ENCODE measurements around the gene OLIG1.

The OLIG1 gene

DNA sequence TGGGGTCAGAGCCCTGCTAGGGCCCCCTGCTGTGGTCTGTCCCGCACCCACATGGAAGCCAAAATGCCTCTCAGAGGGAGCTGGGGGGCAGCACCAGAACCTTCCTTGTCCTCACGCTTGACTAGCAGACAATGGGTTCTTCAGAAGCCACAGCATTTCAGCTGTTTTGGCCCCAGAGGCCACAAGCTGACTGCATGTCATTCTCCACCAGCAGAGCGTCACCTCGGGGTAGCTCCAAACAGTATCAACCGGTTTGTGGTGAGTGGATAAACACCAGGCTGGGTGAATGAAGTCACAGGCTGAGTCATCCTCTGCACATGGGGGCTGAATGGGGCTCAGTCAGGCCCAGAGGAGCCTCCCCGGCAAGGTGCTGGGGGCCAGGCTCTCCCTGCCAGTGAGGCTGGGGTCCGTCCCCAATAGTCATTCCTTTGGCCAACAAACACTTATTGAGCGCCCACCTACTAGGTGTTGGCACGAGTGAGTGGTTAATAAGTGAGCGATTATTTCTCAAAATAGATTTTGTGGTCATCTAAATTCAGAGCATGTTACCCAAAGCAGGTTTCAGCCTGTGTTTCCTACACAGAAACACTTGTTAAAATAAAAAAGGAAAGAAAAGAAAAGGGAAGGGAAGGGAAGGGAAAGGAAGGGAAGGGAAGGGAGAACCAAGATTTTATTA, 9.1 kb downstream of the OLIG1 start:
- Mint-ChIP-seq H3K27ac (peak overlapping the region; percentile 51 to 91 (median 59)), H3K27me3 (ENCODE audit: low read depth) (peaks cover 70% of the 10 kb centered on the region), H3K9me3 (no peaks in the 10 kb centered on the region), H3K4me1 (no peaks in the 10 kb centered on the region), H3K36me3 (ENCODE audit: low read depth) (no peaks in the 10 kb centered on the region), H3K4me3 (peak overlapping the region in 1 of 3 experiments; percentile 21)
- TF ChIP-seq, protein P1, sequence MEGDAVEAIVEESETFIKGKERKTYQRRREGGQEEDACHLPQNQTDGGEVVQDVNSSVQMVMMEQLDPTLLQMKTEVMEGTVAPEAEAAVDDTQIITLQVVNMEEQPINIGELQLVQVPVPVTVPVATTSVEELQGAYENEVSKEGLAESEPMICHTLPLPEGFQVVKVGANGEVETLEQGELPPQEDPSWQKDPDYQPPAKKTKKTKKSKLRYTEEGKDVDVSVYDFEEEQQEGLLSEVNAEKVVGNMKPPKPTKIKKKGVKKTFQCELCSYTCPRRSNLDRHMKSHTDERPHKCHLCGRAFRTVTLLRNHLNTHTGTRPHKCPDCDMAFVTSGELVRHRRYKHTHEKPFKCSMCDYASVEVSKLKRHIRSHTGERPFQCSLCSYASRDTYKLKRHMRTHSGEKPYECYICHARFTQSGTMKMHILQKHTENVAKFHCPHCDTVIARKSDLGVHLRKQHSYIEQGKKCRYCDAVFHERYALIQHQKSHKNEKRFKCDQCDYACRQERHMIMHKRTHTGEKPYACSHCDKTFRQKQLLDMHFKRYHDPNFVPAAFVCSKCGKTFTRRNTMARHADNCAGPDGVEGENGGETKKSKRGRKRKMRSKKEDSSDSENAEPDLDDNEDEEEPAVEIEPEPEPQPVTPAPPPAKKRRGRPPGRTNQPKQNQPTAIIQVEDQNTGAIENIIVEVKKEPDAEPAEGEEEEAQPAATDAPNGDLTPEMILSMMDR (IDR thresholded peaks at IDR 0.05; ENCODE audit: unreplicated experiment in 3 of 3) = no peak

DNA sequence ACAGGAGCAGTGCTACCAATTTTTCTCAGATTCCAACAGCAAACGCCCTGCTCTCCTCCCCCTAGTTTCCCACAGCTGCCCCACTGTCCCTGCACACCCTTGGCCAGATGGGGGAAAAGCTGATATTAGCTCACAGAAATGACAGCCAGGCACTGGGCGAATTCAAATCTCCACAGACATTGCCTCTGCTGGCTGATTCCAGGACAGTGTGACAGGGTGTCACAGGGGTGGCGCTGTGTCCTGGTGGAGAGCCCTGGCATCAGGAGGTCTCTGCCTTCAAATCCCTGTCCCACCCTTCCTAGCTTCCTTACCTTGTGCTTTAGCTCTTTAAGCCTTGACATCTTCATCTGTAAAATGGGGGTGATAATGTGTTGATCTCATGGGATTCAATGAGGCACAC, 10.4 kb downstream of the OLIG1 start:
- Mint-ChIP-seq H3K4me3 (no peak overlapping the region), H3K36me3 (ENCODE audit: low read depth) (no peaks in the 10 kb centered on the region)

DNA sequence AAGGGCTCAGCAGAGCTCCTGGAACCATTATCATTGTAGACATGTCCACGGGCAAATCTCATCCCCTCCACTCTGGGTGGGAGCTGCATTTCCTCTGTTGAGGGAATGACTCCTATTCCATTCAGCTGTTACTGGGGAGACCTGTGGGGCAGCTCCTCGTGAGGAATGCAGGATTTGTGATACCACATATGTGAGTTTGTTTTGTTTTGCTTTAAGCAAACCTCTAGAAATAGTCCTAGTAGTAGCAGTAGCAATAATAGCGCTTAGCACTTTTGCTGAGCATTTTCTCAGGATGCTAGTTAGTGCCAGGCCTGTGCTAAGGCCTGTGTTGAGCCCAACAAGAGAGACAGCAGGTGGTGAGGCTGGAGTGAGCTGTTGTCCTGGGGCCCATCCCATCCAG, 10.8 kb downstream of the OLIG1 start:
- no peaks in the 10 kb centered on the region for H3K36me3 Mint-ChIP-seq (ENCODE audit: low read depth)
- no peak overlapping the region for H3K4me3 Mint-ChIP-seq
- no peaks in the 10 kb centered on the region for H3K4me1 Mint-ChIP-seq
- TF ChIP-seq, protein P1 (IDR thresholded peaks at IDR 0.05; ENCODE audit: unreplicated experiment in 3 of 3) = no peak
- peaks cover 60% of the 10 kb centered on the region for H3K27me3 Mint-ChIP-seq (ENCODE audit: low read depth)
- H3K27ac Mint-ChIP-seq = no peak overlapping the region
- H3K9me3 Mint-ChIP-seq = no peaks in the 10 kb centered on the region

More for the DNA sequence above, 10.4 kb downstream of the OLIG1 start:
- TF ChIP-seq, protein P1 (IDR thresholded peaks at IDR 0.05; ENCODE audit: unreplicated experiment in 3 of 3) = no peak
- no peak overlapping the region for H3K27ac Mint-ChIP-seq
- no peaks in the 10 kb centered on the region for H3K9me3 Mint-ChIP-seq
- no peaks in the 10 kb centered on the region for H3K4me1 Mint-ChIP-seq
- H3K27me3 Mint-ChIP-seq (ENCODE audit: low read depth) = peaks cover 64% of the 10 kb centered on the region

DNA sequence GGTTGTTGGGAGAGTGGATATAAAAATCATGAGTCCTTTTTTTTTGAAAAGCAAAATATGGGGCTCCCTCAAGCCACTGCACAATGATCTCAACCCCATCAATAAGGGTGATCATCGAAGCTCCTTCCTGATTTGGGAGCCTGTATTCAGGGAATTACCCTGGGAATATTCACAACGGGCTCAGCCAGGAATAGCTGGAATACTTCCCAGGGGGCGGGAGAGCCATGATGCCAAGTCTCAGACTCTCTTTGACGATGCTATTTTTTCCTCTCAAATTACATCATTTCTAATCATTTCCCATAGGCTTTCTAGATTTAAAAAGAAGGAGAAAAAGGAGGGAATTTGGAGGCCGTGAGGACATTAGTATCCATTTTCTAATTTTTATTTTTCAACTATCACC, 18.4 kb downstream of the OLIG1 start:
- no peaks in the 10 kb centered on the region for H3K36me3 Mint-ChIP-seq (ENCODE audit: low read depth)
- no peak overlapping the region for H3K27ac Mint-ChIP-seq
- no peak overlapping the region for H3K4me3 Mint-ChIP-seq
- H3K27me3 Mint-ChIP-seq (ENCODE audit: low read depth) = peaks cover 30% of the 10 kb centered on the region
- H3K4me1 Mint-ChIP-seq = no peaks in the 10 kb centered on the region
- TF ChIP-seq, protein P1 (IDR thresholded peaks at IDR 0.05; ENCODE audit: unreplicated experiment in 3 of 3) = no peak
- no peaks in the 10 kb centered on the region for H3K9me3 Mint-ChIP-seq

DNA sequence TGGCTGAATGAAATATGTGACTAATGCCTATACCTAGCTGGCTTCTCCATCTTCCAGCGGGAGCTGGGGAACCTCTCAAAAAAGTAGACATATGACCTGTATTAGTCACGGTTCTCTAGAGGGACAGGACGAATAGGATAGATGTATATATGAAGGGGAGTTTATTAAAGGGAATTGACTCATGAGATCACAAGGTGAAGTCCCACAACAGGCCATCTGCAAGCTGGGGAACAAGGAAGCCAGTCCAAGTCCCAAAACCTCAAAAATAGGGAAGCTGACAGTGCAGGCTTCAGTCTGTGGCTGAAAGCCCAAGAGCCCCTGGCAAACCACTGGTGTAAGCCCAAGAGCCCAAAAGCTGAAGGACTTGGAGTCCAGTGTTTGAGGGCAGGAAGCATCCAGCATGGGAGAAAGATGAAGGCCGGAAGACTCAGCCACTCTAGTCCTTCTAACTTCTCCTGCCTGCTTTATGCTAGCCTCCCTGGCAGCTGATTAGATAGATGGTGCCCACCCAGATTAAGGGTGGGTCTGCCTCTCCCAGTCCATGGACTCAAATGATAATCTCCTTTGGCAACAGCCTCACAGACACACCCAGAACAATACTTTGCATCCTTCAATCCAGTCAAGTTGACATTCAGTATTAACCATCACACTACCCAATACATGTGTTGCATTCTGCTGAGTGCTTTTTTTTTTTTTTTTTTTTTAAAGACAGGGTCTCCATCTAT, 19.6 kb downstream of the OLIG1 start:
- no peak overlapping the region for H3K4me3 Mint-ChIP-seq
- H3K4me1 Mint-ChIP-seq = no peaks in the 10 kb centered on the region
- TF ChIP-seq, protein P1 (IDR thresholded peaks at IDR 0.05; ENCODE audit: unreplicated experiment in 3 of 3) = no peak
- H3K27ac Mint-ChIP-seq = no peak overlapping the region
- H3K9me3 Mint-ChIP-seq = no peaks in the 10 kb centered on the region
- H3K27me3 Mint-ChIP-seq (ENCODE audit: low read depth) = peaks cover 25% of the 10 kb centered on the region
- no peaks in the 10 kb centered on the region for H3K36me3 Mint-ChIP-seq (ENCODE audit: low read depth)
